Muscle of leg (tissue), 11 donors: ENCODE results near the gene HEPACAM. TPM values are rescaled to one million over a fixed set of nuclear protein-coding genes. Genes with fewer than 3 reads are reported as not detected.

Source experiments
- DNase-seq: peaks from one replicate; pipeline ENCODE4 v3.0.0; 2013
- H3K27ac ChIP-seq: one replicate; pipeline ENCODE4 v1.5.1; 2013; ENCODE audit warnings: mild to moderate bottlenecking, low read length, control low read depth
- H3K27me3 ChIP-seq: one replicate; pipeline ENCODE4 v1.6.1; 2013; ENCODE audit warnings: low read length; ENCODE audit not compliant: control insufficient read depth, insufficient read depth
- H3K36me3 ChIP-seq: one replicate; pipeline ENCODE4 v1.6.1; 2013; ENCODE audit warnings: low read length; ENCODE audit not compliant: control insufficient read depth, insufficient read depth
- H3K4me1 ChIP-seq: one replicate; pipeline ENCODE4 v1.6.1; 2013; ENCODE audit warnings: low read length; ENCODE audit not compliant: control insufficient read depth, insufficient read depth
- H3K4me3 ChIP-seq: one replicate; pipeline ENCODE4 v1.5.1; 2013; ENCODE audit warnings: low read length, control low read depth
- H3K9me3 ChIP-seq: replicated peaks from 2 replicates; pipeline ENCODE4 v1.6.1; 2013; ENCODE audit warnings: low read depth, low read length; ENCODE audit not compliant: control insufficient read depth
- WGBS: methylation state at CpG from one replicate; pipeline ENCODE4 v1.1.5; 2013; ENCODE audit warnings: missing lambda C conversion rate; ENCODE audit not compliant: insufficient coverage; 5-methylcytosine and 5-hydroxymethylcytosine counted together
- polyA plus RNA-seq, 8 donors: library from polyadenylated mRNA; unstranded; fragments of 120-200 nt; gene quantifications; one replicate each; pipeline versions ENCODE4 v1.2.1 to v1.2.3, GENCODE V29; 2013; ENCODE audit warnings: inconsistent platforms in 1 of 8, low replicate concordance in 1 of 8; ENCODE audit not compliant: insufficient read length in 8 of 8, insufficient read depth in 1 of 8
- total RNA-seq: library from RNA; stranded (reverse); fragments of 120-200 nt; gene quantifications from one replicate; pipeline ENCODE4 v1.2.4, GENCODE V29; 2013

Gene HEPACAM
- total and polyA plus RNA-seq, 9 donors: under 0.01 to 0.49 (median 0.15) TPM; not detected in 1

DNA sequence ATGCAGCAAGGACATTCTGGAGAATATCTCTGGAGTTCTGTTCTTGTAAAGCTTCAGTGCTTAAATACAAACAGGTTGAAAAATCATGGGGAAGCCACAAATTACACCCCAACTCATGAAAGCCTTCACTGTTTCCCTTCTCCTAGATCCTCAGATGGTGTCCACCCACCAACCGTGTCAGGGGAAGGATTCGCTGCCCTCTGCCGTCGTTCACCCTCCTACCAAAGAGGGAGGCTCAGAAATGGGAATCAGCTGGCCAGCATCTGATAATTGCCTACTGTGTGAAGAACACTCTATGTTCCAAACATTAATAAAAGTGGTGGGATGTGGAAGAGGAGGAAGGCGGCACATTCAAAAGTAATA is 7.4 kb upstream of the HEPACAM start:
- H3K9me3 ChIP-seq: no peaks in the 10 kb centered on the region
- no peak for DNase-seq
- no peak overlapping the region for H3K27ac ChIP-seq
- no peaks in the 10 kb centered on the region for H3K36me3 ChIP-seq
- no peaks in the 10 kb centered on the region for H3K27me3 ChIP-seq
- WGBS: no CpG with 5 or more reads among the region's 5 CpGs
- H3K4me3 ChIP-seq: no peak overlapping the region
- no peaks in the 10 kb centered on the region for H3K4me1 ChIP-seq

DNA sequence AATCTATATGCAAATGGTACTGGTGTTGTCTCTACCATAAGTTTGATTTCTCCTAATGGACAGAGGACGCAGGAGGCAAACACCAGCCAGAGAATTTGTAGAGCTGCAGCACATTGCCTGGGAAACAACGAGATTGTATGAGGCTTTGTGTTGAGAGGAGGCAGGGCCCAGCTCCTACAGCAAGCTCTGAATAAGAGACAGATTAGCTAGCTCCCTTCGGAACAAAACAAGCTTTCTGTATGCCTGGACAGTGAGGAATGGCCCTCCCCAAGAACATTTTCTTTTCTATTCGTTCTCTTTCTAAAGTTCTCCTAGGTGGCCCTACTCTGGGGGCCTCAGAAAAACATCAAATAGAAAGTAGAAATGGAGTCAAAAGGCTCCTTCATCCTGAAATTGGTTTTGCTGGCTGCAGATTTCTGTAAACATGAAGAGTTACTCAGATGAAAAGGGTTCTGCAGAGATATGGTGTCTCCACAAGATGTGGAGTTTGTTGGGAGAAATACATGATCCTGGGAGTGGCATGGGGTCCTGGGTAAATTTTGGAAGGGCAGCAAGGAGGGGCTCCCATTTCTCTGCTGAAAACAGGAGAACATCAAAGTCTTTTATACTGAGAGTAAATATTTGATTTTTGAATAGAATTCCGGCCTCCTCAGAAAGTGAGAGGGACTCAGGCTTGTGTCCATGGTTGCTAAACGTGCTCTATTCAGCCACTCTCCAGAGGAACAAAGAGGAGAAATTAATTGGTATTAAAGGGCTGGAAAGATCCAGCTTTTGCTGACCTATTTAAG is 6.8 kb upstream of the HEPACAM start:
- WGBS: 80% methylated on average over 4 of the region's 6 CpGs
- H3K9me3 ChIP-seq: no peaks in the 10 kb centered on the region
- H3K4me1 ChIP-seq: no peaks in the 10 kb centered on the region
- H3K36me3 ChIP-seq: no peaks in the 10 kb centered on the region
- DNase-seq: no peak
- H3K4me3 ChIP-seq: no peak overlapping the region
- H3K27ac ChIP-seq: no peak overlapping the region
- H3K27me3 ChIP-seq: no peaks in the 10 kb centered on the region

DNA sequence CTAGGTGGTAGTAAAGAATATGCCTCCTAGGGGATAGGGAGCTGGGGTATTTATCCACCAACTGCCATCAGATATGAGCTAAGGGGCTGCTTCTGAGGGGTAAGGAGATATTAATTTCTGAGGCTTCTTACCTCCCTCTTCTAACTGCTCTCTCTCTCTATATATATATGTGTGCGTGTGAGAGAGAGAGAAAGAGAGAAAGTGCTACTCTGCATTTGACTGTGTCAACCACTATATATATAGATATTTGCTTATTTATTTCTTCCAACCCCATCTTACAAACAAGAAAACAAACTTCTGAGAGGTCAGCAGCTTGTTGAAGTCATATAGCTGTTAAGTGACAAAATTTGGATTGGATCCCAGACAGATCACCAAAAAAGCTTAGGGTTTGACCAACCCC is 5.9 kb upstream of the HEPACAM start:
- Histone ChIP-seq H3K9me3 (no peaks in the 10 kb centered on the region), H3K4me1 (no peaks in the 10 kb centered on the region), H3K36me3 (no peaks in the 10 kb centered on the region), H3K27me3 (no peaks in the 10 kb centered on the region), H3K4me3 (no peak overlapping the region), H3K27ac (no peak overlapping the region)
- WGBS: no CpG with 5 or more reads among the region's 1 CpG
- DNase-seq: no peak

DNA sequence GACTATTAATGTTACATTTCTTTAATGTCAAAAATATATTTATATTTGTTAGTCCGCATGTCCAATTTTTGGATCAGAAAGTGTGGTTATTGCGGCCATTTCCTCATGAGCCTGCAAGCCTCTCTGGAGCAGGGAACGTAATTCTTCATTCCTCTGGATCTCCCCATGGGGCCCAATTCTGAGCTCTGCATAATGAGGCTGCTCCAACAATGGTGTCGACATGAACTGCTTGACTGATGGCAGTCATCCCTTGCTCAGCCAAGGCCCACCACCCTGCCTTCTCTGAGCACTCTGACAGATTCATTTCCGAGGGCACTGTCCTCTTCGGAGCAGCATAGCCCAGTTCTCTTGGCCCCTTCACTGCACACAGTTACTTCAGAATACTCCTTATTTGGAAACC is 3.1 kb upstream of the HEPACAM start:
- Histone ChIP-seq H3K27me3 (peaks cover 5% of the 10 kb centered on the region), H3K4me1 (no peaks in the 10 kb centered on the region), H3K36me3 (no peaks in the 10 kb centered on the region), H3K4me3 (no peak overlapping the region), H3K9me3 (no peaks in the 10 kb centered on the region), H3K27ac (no peak overlapping the region)
- DNase-seq: no peak
- WGBS: 69% methylated on average over 5 of the region's 6 CpGs

DNA sequence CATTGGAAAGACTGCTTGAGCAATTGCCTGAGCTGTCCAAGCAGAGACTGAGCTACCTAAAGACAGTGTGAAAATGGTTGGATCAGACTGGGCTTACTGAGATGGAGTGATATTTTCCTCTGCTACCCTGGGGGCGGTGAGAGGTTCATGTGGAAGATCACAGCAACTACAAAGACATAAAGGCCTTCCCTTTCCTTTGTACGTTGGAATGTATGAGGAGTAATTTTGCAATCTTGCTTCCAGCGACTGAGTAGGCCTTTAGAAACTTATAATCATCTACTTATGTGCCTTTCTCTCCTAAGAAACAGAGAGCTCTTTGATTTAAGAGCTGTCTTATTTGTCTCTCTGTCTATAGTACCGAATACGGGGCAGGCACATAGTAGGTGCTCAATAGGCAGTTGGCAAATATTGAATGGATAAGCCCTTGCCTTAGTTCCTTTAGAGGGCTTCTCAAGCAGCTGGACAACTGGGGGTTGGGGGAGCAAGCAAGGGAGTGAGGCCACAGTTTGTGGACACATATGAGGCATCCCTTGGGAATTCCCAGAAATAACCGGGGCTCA is 2.4 kb upstream of the HEPACAM start:
- no peak overlapping the region for H3K4me3 ChIP-seq
- no peaks in the 10 kb centered on the region for H3K36me3 ChIP-seq
- no peak overlapping the region for H3K27ac ChIP-seq
- H3K27me3 ChIP-seq: peaks cover 5% of the 10 kb centered on the region
- DNase-seq: no peak
- H3K4me1 ChIP-seq: no peaks in the 10 kb centered on the region
- WGBS: 86% methylated on average over 1 of the region's 6 CpGs
- H3K9me3 ChIP-seq: no peaks in the 10 kb centered on the region

GRCh38 chr11:124937336-124937935 is 1.6 kb upstream of the HEPACAM start:
- H3K4me1 ChIP-seq: no peaks in the 10 kb centered on the region
- H3K9me3 ChIP-seq: no peaks in the 10 kb centered on the region
- WGBS: 75% methylated on average over 2 of the region's 3 CpGs
- H3K27me3 ChIP-seq: peaks cover 5% of the 10 kb centered on the region
- H3K27ac ChIP-seq: no peak overlapping the region
- no peak overlapping the region for H3K4me3 ChIP-seq
- no peak for DNase-seq
- no peaks in the 10 kb centered on the region for H3K36me3 ChIP-seq

- WGBS: 37% methylated on average over 2 of the region's 4 CpGs
Measured at GRCh38 chr11:124934862-124935547, 842 bp downstream of the HEPACAM start.

DNA sequence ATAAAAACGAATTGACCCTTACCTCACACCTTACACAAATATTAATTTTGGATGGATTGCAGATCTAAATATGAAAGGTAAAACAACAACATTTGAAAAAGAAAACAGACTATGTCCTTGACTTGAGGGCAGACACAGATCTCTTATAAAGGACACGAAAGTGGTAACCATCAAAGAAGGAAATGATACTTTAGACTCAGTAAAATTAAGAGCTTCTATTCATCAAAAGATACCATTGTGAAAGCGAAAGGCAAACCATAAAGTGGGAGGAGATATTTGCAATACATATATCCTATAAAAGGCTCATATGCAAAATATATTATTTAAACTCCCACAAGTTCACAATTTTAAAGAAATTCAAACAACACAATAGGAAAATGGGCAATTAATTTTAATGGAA is 5.0 kb downstream of the HEPACAM start:
- Histone ChIP-seq H3K9me3 (no peaks in the 10 kb centered on the region), H3K27me3 (peaks cover 2% of the 10 kb centered on the region), H3K27ac (no peak overlapping the region), H3K4me1 (no peaks in the 10 kb centered on the region), H3K4me3 (no peak overlapping the region), H3K36me3 (no peaks in the 10 kb centered on the region)
- no peak for DNase-seq
- WGBS: no CpG with 5 or more reads among the region's 3 CpGs

More at GRCh38 chr11:124934862-124935547, 842 bp downstream of the HEPACAM start:
- H3K4me3 ChIP-seq: no peak overlapping the region
- no peak for DNase-seq
- H3K9me3 ChIP-seq: no peaks in the 10 kb centered on the region
- no peaks in the 10 kb centered on the region for H3K4me1 ChIP-seq
- no peak overlapping the region for H3K27ac ChIP-seq
- peaks cover 5% of the 10 kb centered on the region for H3K27me3 ChIP-seq
- no peaks in the 10 kb centered on the region for H3K36me3 ChIP-seq

GRCh38 chr11:124928942-124929665 is 6.7 kb downstream of the HEPACAM start:
- Histone ChIP-seq H3K27me3 (no peaks in the 10 kb centered on the region), H3K4me3 (no peak overlapping the region), H3K4me1 (no peaks in the 10 kb centered on the region), H3K9me3 (no peaks in the 10 kb centered on the region), H3K36me3 (no peaks in the 10 kb centered on the region), H3K27ac (no peak overlapping the region)
- WGBS: no CpG with 5 or more reads among the region's 4 CpGs
- DNase-seq: peak; percentile 53

DNA sequence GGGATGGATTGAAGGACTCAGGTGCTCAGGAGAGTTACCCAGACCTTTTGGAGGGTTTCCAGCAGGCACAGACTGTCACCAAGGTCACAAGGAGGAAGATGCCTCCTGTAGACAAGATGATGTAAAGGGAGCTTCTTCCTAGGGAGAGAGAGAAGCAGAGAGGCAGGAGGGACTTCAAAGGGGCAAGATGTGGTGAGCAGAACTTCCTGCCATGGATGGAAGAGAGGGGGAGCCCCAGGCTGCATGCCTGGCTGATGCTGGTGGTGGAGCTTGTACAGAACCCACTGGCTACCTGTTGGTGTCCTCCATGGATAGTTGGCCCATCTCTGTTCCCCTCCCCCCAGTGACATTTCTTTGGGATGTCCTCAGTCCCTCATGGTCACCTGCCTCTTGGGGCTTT is 12.6 kb downstream of the HEPACAM start:
- peaks cover 4% of the 10 kb centered on the region for H3K27me3 ChIP-seq
- no peak for DNase-seq
- H3K27ac ChIP-seq: no peak overlapping the region
- no peaks in the 10 kb centered on the region for H3K9me3 ChIP-seq
- H3K36me3 ChIP-seq: no peaks in the 10 kb centered on the region
- peaks cover 19% of the 10 kb centered on the region for H3K4me1 ChIP-seq
- H3K4me3 ChIP-seq: no peak overlapping the region
